Activated T-helper 2 cell treated with anti-CD3 and anti-CD28 coated beads, Interferon-gamma antibody, Interleukin-2, Interleukin-4, amounts not matched to agents 10 μg/mL and 5 μg/mL and 100 μg/mL, durations not matched to agents 14 hours and 24 hours and 36 hours (primary cell): ENCODE measurements around the gene ADD3. TPM values are rescaled to one million over a fixed set of nuclear protein-coding genes. Genes with fewer than 3 reads are reported as not detected.
A peak's percentile ranks its signal among the peaks of the same experiment; 100 is the strongest.

Experiments used
- DNase-seq: peaks from one replicate; pipeline ENCODE4 v3.0.0; 2021; ENCODE audit warnings: low spot score
- H3K27ac Mint-ChIP-seq: one replicate; pipeline ENCODE4 v1.8.0; 2021; ENCODE audit warnings: mixed read lengths
- H3K27me3 Mint-ChIP-seq: one replicate; pipeline ENCODE4 v1.8.0; 2021; ENCODE audit warnings: low read depth, mixed read lengths
- H3K36me3 Mint-ChIP-seq: one replicate; pipeline ENCODE4 v1.8.0; 2021; ENCODE audit warnings: low read depth, mixed read lengths
- H3K4me1 Mint-ChIP-seq: one replicate; pipeline ENCODE4 v1.8.0; 2021; ENCODE audit warnings: low read depth, mixed read lengths
- H3K4me3 Mint-ChIP-seq: one replicate; pipeline ENCODE4 v1.8.0; 2021; ENCODE audit warnings: low read depth, mild to moderate bottlenecking, moderate library complexity, mixed read lengths
- H3K9me3 Mint-ChIP-seq: one replicate; pipeline ENCODE4 v1.8.0; 2021; ENCODE audit warnings: mixed read lengths
- intact Hi-C: fragments of 100-400 bp; cut with micrococcal nuclease; formaldehyde crosslinking; loops from one replicate; pipeline ENCODE4 v1.15.1; 2023
- total RNA-seq: library from RNA; stranded (reverse); gene quantifications from 2 replicates; pipeline ENCODE4 v1.2.3, GENCODE V29; 2022

ADD3 gene
- total RNA-seq, 1 donor from 2014 or later = 47.4 TPM

- Mint-ChIP-seq H3K27me3 (peaks cover 30% of the 10 kb centered on the region), H3K4me3 (no peak overlapping the region), H3K9me3 (no peaks in the 10 kb centered on the region), H3K4me1 (no peaks in the 10 kb centered on the region), H3K36me3 (no peaks in the 10 kb centered on the region), H3K27ac (no peak overlapping the region)
- no peak for DNase-seq
- intact Hi-C loops = no loop called here
Observed at GRCh38 chr10:109968953-109969759, 38.6 kb upstream of the ADD3 start.

- Mint-ChIP-seq H3K4me3 (no peak overlapping the region), H3K27ac (no peak overlapping the region), H3K27me3 (peaks cover 33% of the 10 kb centered on the region), H3K4me1 (no peaks in the 10 kb centered on the region), H3K9me3 (no peaks in the 10 kb centered on the region), H3K36me3 (no peaks in the 10 kb centered on the region)
- no peak for DNase-seq
- intact Hi-C loops = no loop called here
Observed at GRCh38 chr10:109969760-109970346, 37.9 kb upstream of the ADD3 start.

GRCh38 chr10:109971634-109972033 lies 36.1 kb upstream of the ADD3 start:
- H3K4me3 Mint-ChIP-seq = no peak overlapping the region
- H3K27me3 Mint-ChIP-seq = peaks cover 36% of the 10 kb centered on the region
- intact Hi-C loops = no loop called here
- no peaks in the 10 kb centered on the region for H3K9me3 Mint-ChIP-seq
- no peak overlapping the region for H3K27ac Mint-ChIP-seq
- no peak for DNase-seq
- H3K4me1 Mint-ChIP-seq = no peaks in the 10 kb centered on the region
- H3K36me3 Mint-ChIP-seq = no peaks in the 10 kb centered on the region

GRCh38 chr10:109972372-109973001 lies 35.3 kb upstream of the ADD3 start:
- no peak overlapping the region for H3K27ac Mint-ChIP-seq
- no peaks in the 10 kb centered on the region for H3K4me1 Mint-ChIP-seq
- intact Hi-C loops = no loop called here
- peaks cover 36% of the 10 kb centered on the region for H3K27me3 Mint-ChIP-seq
- no peak overlapping the region for H3K4me3 Mint-ChIP-seq
- no peaks in the 10 kb centered on the region for H3K36me3 Mint-ChIP-seq
- H3K9me3 Mint-ChIP-seq = no peaks in the 10 kb centered on the region
- DNase-seq = no peak

GRCh38 chr10:109973326-109973829 lies 34.4 kb upstream of the ADD3 start:
- Mint-ChIP-seq H3K36me3 (no peaks in the 10 kb centered on the region), H3K27me3 (peaks cover 36% of the 10 kb centered on the region), H3K27ac (no peak overlapping the region), H3K9me3 (no peaks in the 10 kb centered on the region), H3K4me1 (no peaks in the 10 kb centered on the region), H3K4me3 (no peak overlapping the region)
- intact Hi-C loops = no loop called here
- DNase-seq = no peak

GRCh38 chr10:109974504-109975191 lies 33.1 kb upstream of the ADD3 start:
- Mint-ChIP-seq H3K36me3 (no peaks in the 10 kb centered on the region), H3K27me3 (peaks cover 28% of the 10 kb centered on the region), H3K27ac (no peak overlapping the region), H3K9me3 (no peaks in the 10 kb centered on the region), H3K4me1 (no peaks in the 10 kb centered on the region), H3K4me3 (no peak overlapping the region)
- no peak for DNase-seq
- intact Hi-C loops = no loop called here

- H3K27ac Mint-ChIP-seq = no peak overlapping the region
- DNase-seq = no peak
- H3K4me3 Mint-ChIP-seq = no peak overlapping the region
- H3K9me3 Mint-ChIP-seq = no peaks in the 10 kb centered on the region
- intact Hi-C loops = no loop called here
- peaks cover 30% of the 10 kb centered on the region for H3K27me3 Mint-ChIP-seq
- no peaks in the 10 kb centered on the region for H3K4me1 Mint-ChIP-seq
- no peaks in the 10 kb centered on the region for H3K36me3 Mint-ChIP-seq
Observed at GRCh38 chr10:109975244-109976190, 32.3 kb upstream of the ADD3 start.

- H3K4me3 Mint-ChIP-seq = no peak overlapping the region
- H3K27ac Mint-ChIP-seq = no peak overlapping the region
- intact Hi-C loops = no loop called here
- H3K27me3 Mint-ChIP-seq = peaks cover 28% of the 10 kb centered on the region
- DNase-seq = no peak
- no peaks in the 10 kb centered on the region for H3K4me1 Mint-ChIP-seq
- H3K9me3 Mint-ChIP-seq = no peaks in the 10 kb centered on the region
- H3K36me3 Mint-ChIP-seq = no peaks in the 10 kb centered on the region
Observed at GRCh38 chr10:109976681-109977080, 31.1 kb upstream of the ADD3 start.

GRCh38 chr10:109977382-109977806 lies 30.4 kb upstream of the ADD3 start:
- no peak overlapping the region for H3K4me3 Mint-ChIP-seq
- no peaks in the 10 kb centered on the region for H3K36me3 Mint-ChIP-seq
- no peaks in the 10 kb centered on the region for H3K9me3 Mint-ChIP-seq
- H3K27me3 Mint-ChIP-seq = peaks cover 27% of the 10 kb centered on the region
- no peak for DNase-seq
- no peaks in the 10 kb centered on the region for H3K4me1 Mint-ChIP-seq
- H3K27ac Mint-ChIP-seq = no peak overlapping the region
- intact Hi-C loops = no loop called here

- intact Hi-C loops = loop anchor here (1.0 kb wide), 1 partner anchor 159 kb away; no protein-coding TSS in a partner anchor
- Mint-ChIP-seq H3K9me3 (no peaks in the 10 kb centered on the region), H3K27ac (no peak overlapping the region), H3K36me3 (no peaks in the 10 kb centered on the region), H3K27me3 (peaks cover 24% of the 10 kb centered on the region), H3K4me1 (no peaks in the 10 kb centered on the region), H3K4me3 (no peak overlapping the region)
- peak; percentile 43 for DNase-seq
Observed at GRCh38 chr10:109978481-109978880, 29.3 kb upstream of the ADD3 start.

GRCh38 chr10:109979215-109979614 lies 28.6 kb upstream of the ADD3 start:
- intact Hi-C loops = no loop called here
- no peak for DNase-seq
- no peak overlapping the region for H3K27ac Mint-ChIP-seq

GRCh38 chr10:109981650-109982049 lies 26.1 kb upstream of the ADD3 start:
- Mint-ChIP-seq H3K4me1 (no peaks in the 10 kb centered on the region), H3K4me3 (no peak overlapping the region), H3K36me3 (no peaks in the 10 kb centered on the region), H3K27ac (no peak overlapping the region), H3K9me3 (peaks cover 6% of the 10 kb centered on the region), H3K27me3 (peaks cover 29% of the 10 kb centered on the region)
- intact Hi-C loops = no loop called here
- DNase-seq = no peak

More at GRCh38 chr10:109979215-109979614, 28.6 kb upstream of the ADD3 start:
- Mint-ChIP-seq H3K9me3 (no peaks in the 10 kb centered on the region), H3K4me3 (no peak overlapping the region), H3K4me1 (no peaks in the 10 kb centered on the region), H3K27me3 (peaks cover 29% of the 10 kb centered on the region), H3K36me3 (no peaks in the 10 kb centered on the region)
